IPS DF 6.9 (cell line): Measurements from ENCODE around the gene UBE3A.

ENCODE experiments used
- DNase-seq: peaks from one replicate; pipeline ENCODE4 v3.0.0-alpha.2; 2013; ENCODE audit warnings: low read depth, low spot score
- H3K27ac ChIP-seq: one replicate; pipeline ENCODE4 v1.5.1; 2013; ENCODE audit warnings: low read length, control low read depth
- H3K27me3 ChIP-seq: 2 replicates; pipeline ENCODE4 v1.6.1; 2013; ENCODE audit warnings: mild to moderate bottlenecking, low read length; ENCODE audit not compliant: control insufficient read depth, insufficient read depth
- H3K36me3 ChIP-seq: 2 replicates; pipeline ENCODE4 v1.6.1; 2013; ENCODE audit warnings: low read length; ENCODE audit not compliant: control insufficient read depth, insufficient read depth
- H3K4me1 ChIP-seq: 2 replicates; pipeline ENCODE4 v1.6.1; 2013; ENCODE audit warnings: low read length; ENCODE audit not compliant: control insufficient read depth, insufficient read depth
- H3K4me3 ChIP-seq: 2 replicates; pipeline ENCODE4 v1.5.1; 2013; ENCODE audit warnings: mild to moderate bottlenecking, low read length
- H3K9me3 ChIP-seq: 2 replicates; pipeline ENCODE4 v1.6.1; 2013; ENCODE audit warnings: low read length, inconsistent platforms; ENCODE audit not compliant: control insufficient read depth, insufficient read depth
- WGBS: extraction: QIAGEN DNeasy Blood & Tissue Kit; methylation state at CpG from one replicate; pipeline ENCODE4 v1.1.7; 2013; ENCODE audit warnings: mixed read lengths, missing lambda C conversion rate; ENCODE audit not compliant: insufficient read length, insufficient coverage; 5-methylcytosine and 5-hydroxymethylcytosine counted together

Gene UBE3A

DNA sequence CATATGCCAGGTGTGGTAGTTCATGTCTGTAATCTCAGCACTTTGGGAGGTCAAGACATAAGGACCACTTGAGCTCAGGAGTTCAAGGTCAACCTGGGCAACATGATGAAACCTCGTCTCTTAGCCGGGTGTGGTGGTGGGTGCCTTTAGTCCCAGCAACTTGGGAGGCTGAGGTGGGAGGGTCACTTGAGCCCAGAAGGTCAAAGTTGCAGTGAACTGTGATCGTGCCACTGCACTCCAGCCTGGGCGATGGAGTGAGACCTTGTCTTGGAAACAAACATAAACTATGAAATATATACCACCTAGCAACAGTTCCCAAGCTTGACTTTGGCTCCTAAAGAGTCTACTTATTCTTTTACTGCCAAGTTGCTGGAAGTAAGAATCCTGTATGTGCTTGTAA is 30.9 kb downstream of the UBE3A start:
- no CpG with 5 or more reads among the region's 4 CpGs for WGBS
- no peak overlapping the region for H3K4me3 ChIP-seq
- no peaks in the 10 kb centered on the region for H3K9me3 ChIP-seq
- no peaks in the 10 kb centered on the region for H3K4me1 ChIP-seq
- no peaks in the 10 kb centered on the region for H3K36me3 ChIP-seq
- no peak overlapping the region for H3K27ac ChIP-seq
- H3K27me3 ChIP-seq: no peaks in the 10 kb centered on the region
- no peak for DNase-seq

DNA sequence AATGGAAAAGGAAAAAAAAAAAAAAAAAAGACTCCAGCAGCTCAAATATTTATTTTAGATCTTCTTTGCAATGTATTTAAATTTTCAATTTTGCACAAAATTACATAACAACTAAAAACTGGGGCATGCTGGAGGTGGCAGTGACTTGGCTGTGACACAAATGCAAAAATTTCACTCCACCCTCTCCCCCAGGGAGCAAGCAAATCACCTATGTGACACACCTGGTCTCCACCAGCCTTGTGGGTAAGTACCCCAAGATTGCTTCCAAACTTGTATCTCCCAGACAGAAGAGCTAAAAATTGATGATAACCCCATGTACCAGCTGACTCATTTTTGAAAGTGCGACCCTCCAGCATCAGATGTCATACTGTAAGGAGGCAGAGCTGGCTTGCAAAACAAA is 32.0 kb downstream of the UBE3A start:
- Histone ChIP-seq H3K4me1 (0 out of 2 replicates have a peak, but pooled peaks cover 4% of the 10 kb centered on the region), H3K4me3 (no peak overlapping the region), H3K27me3 (no peaks in the 10 kb centered on the region), H3K36me3 (no peaks in the 10 kb centered on the region), H3K27ac (no peak overlapping the region), H3K9me3 (no peaks in the 10 kb centered on the region)
- DNase-seq: no peak
- WGBS: no CpG with 5 or more reads among the region's 1 CpG

DNA sequence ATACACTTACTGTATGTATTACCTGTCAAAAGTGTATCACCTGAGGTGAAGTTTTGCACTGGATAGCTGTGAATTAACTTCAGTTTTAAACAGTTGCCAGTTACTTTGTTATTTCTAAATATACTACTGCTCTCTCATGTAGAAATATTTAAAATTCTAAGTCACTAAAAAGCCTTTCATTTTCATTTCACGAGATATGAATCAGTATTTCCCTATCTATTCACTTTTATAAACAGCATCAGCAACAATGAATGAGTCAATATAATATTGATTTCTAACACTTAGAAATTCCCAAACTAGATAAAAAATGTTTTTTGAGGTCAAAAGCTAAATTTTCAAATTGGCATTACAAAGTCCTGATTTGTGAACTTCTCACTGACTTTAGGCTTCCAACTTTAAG is 32.6 kb downstream of the UBE3A start:
- Histone ChIP-seq H3K9me3 (no peaks in the 10 kb centered on the region), H3K36me3 (no peaks in the 10 kb centered on the region)
- no CpG with 5 or more reads among the region's 1 CpG for WGBS

DNA sequence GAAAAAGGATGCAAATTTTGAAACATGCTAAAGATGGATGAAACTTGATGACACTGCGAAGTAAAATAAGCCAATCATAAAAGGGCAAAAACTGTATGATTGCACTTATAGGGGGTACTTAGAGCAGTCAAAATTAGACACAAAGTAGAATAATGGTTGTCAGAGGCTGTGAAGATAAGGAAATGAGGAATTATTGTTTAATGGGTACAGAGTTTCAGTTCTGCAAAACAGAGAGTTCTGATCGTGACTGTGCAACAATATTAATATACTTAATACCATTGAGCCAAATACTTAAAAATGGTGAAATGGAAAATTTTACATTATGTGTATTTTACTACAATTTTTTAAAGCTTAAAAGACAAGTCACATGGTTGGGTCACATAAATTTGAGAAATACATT is 35.1 kb downstream of the UBE3A start:
- Histone ChIP-seq H3K9me3 (no peaks in the 10 kb centered on the region), H3K36me3 (no peaks in the 10 kb centered on the region), H3K4me3 (no peak overlapping the region), H3K4me1 (0 out of 2 replicates have a peak, but pooled peaks cover 4% of the 10 kb centered on the region), H3K27me3 (no peaks in the 10 kb centered on the region), H3K27ac (no peak overlapping the region)
- DNase-seq: no peak
- no CpG with 5 or more reads among the region's 2 CpGs for WGBS

More for the DNA sequence above, 32.6 kb downstream of the UBE3A start:
- no peak overlapping the region for H3K4me3 ChIP-seq
- 0 out of 2 replicates have a peak, but pooled peaks cover 4% of the 10 kb centered on the region for H3K4me1 ChIP-seq
- DNase-seq: no peak
- H3K27ac ChIP-seq: no peak overlapping the region
- no peaks in the 10 kb centered on the region for H3K27me3 ChIP-seq

DNA sequence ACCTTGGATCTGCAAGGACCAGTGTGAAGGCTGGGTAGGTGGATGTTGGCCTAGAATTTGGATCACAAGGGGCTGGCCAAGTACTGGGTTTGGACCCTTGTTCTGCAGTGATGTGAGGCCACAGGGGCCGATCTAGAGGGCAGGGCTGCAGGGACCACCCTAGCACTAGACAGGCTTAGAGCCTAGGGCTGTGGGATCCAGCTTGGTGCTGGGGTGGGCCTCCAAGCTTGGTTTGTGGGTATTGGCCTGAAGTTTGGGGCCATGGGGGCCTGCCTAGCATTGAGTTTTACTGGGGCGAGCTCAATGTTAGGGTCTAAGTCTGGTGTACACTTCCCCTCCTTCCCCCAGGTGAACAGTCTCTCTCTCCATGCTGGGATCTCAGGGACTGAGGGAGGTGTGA is 36.5 kb downstream of the UBE3A start:
- no peaks in the 10 kb centered on the region for H3K36me3 ChIP-seq

DNA sequence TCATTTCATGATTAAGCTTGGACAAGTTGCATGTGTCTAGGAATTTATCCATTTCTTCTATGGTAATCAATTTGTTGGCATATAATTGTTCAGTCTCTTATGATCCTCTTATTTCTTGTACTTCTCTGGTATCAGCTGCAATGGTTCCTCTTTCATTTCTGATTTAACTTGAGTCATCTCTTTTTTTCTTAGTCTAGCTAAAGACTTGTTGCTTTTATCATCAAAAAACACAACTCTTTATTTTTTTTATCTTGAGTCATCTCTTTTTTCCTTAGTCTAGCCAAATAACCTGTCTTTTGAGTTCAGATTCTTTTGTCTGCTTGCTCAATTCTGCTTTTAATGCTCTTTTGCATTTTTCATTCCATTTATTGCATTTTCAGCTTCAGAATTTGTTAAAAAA is 37.3 kb downstream of the UBE3A start:
- no peak overlapping the region for H3K4me3 ChIP-seq
- no peaks in the 10 kb centered on the region for H3K27me3 ChIP-seq
- DNase-seq: no peak
- no peaks in the 10 kb centered on the region for H3K36me3 ChIP-seq
- H3K9me3 ChIP-seq: no peaks in the 10 kb centered on the region
- 0 out of 2 replicates have a peak, but pooled peaks cover 4% of the 10 kb centered on the region for H3K4me1 ChIP-seq
- H3K27ac ChIP-seq: no peak overlapping the region

More for the DNA sequence above, 36.5 kb downstream of the UBE3A start:
- no peak for DNase-seq
- Histone ChIP-seq H3K4me1 (0 out of 2 replicates have a peak, but pooled peaks cover 4% of the 10 kb centered on the region), H3K27ac (no peak overlapping the region), H3K9me3 (no peaks in the 10 kb centered on the region), H3K27me3 (no peaks in the 10 kb centered on the region), H3K4me3 (no peak overlapping the region)
- WGBS: no CpG with 5 or more reads among the region's 2 CpGs

DNA sequence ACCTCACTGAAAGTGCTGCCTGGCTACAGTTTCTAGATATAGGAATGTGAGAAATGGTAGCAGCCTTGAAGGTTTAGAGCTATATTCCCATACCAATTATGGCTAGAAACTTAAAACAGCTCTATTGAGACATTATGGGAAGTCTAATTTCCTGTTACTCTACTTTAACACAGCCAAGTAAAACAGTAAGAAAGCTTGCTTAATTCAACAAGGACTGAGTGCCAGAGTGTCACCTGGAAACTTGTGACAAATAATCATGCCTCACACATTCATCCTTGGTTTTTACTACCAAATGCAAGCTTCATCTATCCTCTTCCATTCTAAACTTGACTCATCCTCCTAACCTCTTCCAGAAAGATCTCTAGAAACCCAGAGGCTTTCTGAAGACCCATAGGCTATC is 41.7 kb downstream of the UBE3A start:
- no peaks in the 10 kb centered on the region for H3K9me3 ChIP-seq
- no peak overlapping the region for H3K27ac ChIP-seq
- no peaks in the 10 kb centered on the region for H3K27me3 ChIP-seq
- H3K4me3 ChIP-seq: no peak overlapping the region
- H3K4me1 ChIP-seq: 0 out of 2 replicates have a peak, but pooled peaks cover 2% of the 10 kb centered on the region
- no peaks in the 10 kb centered on the region for H3K36me3 ChIP-seq
- DNase-seq: no peak

DNA sequence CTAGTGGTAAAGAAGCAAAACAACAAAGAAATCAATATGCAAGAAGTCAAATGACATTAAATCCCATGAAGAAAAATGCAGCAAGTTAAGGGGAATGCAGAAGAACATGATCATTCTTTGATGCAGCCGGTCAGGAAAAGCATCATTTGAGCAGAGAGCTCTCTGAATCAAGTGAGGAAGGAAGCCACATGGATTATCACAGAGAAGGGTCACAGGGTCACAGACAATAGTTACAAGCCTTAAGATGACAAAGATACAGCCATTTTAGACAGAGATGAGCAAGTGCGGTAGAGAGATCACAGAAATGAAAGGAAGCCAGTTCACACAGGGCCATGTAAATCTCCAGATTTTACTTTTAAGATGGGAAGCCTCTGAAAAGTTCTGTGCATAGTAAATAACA is 43.9 kb downstream of the UBE3A start:
- Histone ChIP-seq H3K9me3 (no peaks in the 10 kb centered on the region), H3K27ac (no peak overlapping the region), H3K27me3 (no peaks in the 10 kb centered on the region), H3K36me3 (no peaks in the 10 kb centered on the region), H3K4me3 (no peak overlapping the region), H3K4me1 (no peaks in the 10 kb centered on the region)
- DNase-seq: no peak
- WGBS: no CpG with 5 or more reads among the region's 2 CpGs

DNA sequence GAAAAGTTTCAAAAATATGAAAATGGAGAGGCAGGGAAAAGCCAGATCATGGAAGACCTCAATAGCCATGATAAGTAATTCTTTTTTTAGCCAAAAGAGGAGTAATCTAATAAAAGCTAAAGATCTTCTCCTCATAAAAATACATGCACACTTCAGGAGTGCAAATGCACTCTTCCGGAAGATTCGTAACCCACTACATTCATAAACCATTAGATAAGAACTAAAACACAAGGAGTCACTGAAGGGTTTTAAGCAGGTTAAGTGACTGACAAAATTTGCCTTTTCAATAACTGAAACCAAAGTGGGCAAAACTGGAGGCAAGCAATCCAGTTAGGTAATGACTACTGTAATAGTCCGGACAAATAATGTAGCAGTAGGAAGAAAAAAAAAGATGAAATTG is 46.0 kb downstream of the UBE3A start:
- Histone ChIP-seq H3K27me3 (no peaks in the 10 kb centered on the region), H3K4me1 (no peaks in the 10 kb centered on the region), H3K9me3 (no peaks in the 10 kb centered on the region), H3K27ac (no peak overlapping the region), H3K4me3 (no peak overlapping the region), H3K36me3 (no peaks in the 10 kb centered on the region)
- DNase-seq: no peak
- no CpG with 5 or more reads among the region's 3 CpGs for WGBS

DNA sequence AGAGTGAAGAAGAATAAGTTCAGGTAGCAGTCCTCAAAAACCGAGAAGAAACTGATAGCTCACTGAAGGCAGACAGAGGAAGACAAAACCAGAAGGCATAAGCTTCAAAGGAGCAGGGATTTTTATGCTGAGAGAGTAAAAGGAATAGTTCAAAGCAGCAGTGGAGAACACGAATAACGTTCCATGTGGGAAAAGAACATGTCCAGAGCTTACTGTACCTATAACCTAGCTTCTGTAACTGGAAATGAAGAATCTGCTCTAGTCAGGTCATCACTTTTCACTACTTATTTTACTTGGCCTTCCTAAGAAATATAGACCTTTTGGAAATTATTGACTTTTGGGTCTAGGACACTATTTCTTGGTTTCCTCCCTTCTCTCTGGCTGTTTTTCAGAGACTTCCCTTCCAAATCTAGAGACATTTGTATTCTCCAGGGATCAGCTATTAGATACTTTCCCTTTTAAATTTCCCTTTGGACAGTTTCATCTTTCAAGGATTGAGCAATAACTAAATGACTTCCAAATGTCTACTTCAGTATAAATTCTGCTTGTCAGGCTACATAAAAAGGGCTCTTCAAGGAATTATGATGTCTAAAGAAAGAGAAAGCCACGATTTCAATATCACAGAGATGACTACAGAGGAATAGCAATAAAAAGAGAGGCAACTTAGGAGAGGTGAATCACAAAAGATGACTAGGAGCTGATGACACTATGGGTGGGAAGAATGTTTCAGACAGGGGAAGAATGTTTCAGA is 46.7 kb downstream of the UBE3A start:
- WGBS: no CpG with 5 or more reads among the region's 4 CpGs
- Histone ChIP-seq H3K4me1 (no peaks in the 10 kb centered on the region), H3K27ac (no peak overlapping the region), H3K27me3 (no peaks in the 10 kb centered on the region), H3K9me3 (no peaks in the 10 kb centered on the region), H3K4me3 (no peak overlapping the region), H3K36me3 (no peaks in the 10 kb centered on the region)
- no peak for DNase-seq

DNA sequence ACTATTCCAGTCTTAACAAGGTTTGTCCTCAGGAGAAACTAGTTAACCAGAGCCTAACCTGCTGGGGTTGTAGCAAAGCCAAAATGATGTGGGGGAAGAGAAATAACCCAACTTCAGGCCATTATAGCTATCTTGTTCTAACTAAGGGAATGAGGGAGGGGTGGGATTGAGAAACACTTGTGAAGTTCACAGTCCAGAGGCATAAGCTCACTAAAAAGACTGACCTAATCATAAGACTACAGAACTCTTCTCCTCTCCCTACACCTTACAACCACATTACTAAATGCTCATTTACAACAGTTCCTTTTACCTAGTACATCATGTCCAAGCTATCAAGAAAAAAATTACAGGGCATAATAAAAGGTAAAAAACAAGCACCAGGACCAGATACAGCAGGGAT is 52.8 kb downstream of the UBE3A start:
- Histone ChIP-seq H3K4me1 (no peaks in the 10 kb centered on the region), H3K27ac (no peak overlapping the region), H3K4me3 (no peak overlapping the region), H3K27me3 (no peaks in the 10 kb centered on the region), H3K36me3 (no peaks in the 10 kb centered on the region), H3K9me3 (no peaks in the 10 kb centered on the region)
- no peak for DNase-seq
